GM18861 (cell line): ENCODE measurements around the gene RNF114.
A peak's percentile ranks its signal among the peaks of the same experiment; 100 is the strongest.
"Not testable (repeated sequence)": the region's sequence is repeated elsewhere in the genome, so short reads cannot be mapped to it uniquely, and the experiment has no call there.

ENCODE experiments used
- ATAC-seq: cut with Tn5 transposase; IDR thresholded peaks from one replicate; pipeline ENCODE4 v1.9.1; 2021; ENCODE audit not compliant: unreplicated experiment

RNF114 gene

GRCh38 chr20:49984426-49985153 is 48.4 kb downstream of the RNF114 start:
- ATAC-seq = no peak

- ATAC-seq = no peak
Measured at GRCh38 chr20:49985157-49985556, 49.0 kb downstream of the RNF114 start.

GRCh38 chr20:49985617-49986016 is 49.4 kb downstream of the RNF114 start:
- ATAC-seq = no peak

DNA sequence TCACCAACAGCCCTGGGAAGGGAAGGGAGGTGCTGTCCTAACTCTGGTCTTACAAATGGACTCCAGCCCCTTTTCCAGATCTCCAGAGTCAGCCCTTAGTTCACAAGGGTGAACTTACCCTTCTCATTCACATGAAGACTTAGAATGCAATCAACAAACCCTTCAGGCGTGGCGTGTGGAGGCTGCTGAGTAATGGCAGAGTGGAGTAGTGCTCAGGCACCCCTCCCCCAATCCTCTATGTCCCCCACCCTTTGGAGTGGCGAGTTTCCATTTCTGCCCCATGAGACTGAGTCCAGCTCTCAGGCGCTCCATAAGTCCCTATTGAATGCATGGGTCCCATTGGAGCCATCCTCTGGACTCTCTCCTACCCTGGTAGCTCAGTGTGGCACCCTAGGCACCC is 49.9 kb downstream of the RNF114 start:
- ATAC-seq = no peak

DNA sequence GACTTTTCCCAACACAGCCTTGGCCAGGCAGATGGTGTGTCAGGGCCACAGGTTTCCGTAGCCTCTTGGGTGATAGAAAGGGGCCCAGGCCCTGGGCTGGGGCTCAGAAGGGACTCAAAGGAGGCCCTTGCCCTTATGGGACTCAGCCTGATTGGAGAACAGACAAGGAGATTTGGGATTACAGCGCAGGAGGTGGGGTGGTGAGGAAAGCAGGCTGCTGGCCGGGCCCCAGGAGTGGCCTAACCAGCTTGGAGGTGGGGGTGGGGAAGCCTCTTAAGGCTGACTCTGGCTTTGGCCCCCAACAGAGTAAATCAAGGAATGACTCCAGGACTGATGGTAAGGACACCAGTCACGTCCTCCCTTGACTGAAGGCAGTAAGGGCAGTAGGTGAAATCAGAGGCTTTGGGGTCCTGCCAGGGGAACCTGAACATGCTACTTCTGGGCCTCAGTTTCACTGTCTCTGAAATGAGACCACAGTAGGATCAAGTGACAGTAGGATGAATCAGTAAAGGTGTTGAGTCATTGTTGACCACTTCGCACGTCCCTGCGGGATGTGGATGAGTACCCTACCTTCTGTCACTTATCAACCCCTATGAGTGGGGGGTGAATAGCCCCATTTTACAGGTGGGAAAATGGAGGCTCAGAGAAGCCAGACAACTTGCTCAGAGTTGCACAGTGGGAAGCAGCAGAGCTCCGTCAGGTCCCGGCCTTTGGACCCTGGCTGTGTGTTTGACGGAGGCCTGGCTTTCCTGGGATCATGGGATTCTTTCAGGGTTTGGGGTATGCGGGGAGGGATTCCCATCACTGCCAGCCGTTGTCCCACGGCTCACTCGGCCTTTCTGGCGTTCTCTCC is 51.0 kb downstream of the RNF114 start:
- ATAC-seq = no peak

DNA sequence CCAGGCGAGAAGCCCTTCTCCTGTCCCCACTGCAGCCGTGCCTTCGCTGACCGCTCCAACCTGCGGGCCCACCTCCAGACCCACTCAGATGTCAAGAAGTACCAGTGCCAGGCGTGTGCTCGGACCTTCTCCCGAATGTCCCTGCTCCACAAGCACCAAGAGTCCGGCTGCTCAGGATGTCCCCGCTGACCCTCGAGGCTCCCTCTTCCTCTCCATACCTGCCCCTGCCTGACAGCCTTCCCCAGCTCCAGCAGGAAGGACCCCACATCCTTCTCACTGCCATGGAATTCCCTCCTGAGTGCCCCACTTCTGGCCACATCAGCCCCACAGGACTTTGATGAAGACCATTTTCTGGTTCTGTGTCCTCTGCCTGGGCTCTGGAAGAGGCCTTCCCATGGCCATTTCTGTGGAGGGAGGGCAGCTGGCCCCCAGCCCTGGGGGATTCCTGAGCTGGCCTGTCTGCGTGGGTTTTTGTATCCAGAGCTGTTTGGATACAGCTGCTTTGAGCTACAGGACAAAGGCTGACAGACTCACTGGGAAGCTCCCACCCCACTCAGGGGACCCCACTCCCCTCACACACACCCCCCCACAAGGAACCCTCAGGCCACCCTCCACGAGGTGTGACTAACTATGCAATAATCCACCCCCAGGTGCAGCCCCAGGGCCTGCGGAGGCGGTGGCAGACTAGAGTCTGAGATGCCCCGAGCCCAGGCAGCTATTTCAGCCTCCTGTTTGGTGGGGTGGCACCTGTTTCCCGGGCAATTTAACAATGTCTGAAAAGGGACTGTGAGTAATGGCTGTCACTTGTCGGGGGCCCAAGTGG is 51.9 kb downstream of the RNF114 start:
- ATAC-seq = no peak

DNA sequence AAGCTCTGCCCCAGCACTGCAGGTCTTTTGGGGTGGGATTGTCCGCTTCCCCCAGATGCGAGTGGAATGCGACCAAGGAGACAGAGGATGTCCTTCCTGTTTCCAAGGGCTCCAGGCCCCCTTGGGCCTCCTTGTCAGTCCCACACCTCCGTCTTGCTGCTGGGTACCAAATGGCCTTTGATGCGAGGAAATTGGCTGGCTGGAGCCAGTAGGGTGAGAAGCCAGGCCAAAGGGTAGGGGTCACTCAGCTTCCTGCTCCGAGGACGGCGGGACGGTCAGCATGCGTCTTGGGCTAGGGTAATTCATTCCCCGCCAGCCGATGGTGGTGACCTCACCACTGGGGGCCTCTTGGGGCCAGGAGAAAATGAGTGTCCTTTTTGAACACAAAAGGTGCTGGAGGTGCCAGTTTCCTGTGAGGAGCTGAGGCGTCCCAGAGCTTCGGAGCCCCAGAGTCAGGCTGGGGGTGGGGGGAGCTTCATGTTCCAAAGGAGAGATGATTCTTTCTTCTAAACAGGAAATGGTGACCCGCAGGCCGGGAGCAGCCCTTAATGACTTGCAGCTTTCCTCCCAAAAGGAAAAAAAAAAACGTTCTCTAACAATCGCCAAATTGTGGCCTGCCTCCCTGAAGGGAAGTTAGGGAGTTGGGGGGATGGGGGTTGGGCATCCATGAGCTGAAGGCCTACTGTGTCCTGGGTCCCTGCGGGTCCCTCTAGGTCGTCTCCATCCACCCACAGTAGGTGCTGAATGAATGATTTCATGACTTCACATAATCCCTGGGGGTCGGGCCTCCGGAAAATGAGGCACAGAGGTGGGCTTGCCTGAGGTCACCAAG is 53.3 kb downstream of the RNF114 start:
- ATAC-seq = no peak

- no peak for ATAC-seq
Measured at GRCh38 chr20:49990271-49990720, 54.1 kb downstream of the RNF114 start.

DNA sequence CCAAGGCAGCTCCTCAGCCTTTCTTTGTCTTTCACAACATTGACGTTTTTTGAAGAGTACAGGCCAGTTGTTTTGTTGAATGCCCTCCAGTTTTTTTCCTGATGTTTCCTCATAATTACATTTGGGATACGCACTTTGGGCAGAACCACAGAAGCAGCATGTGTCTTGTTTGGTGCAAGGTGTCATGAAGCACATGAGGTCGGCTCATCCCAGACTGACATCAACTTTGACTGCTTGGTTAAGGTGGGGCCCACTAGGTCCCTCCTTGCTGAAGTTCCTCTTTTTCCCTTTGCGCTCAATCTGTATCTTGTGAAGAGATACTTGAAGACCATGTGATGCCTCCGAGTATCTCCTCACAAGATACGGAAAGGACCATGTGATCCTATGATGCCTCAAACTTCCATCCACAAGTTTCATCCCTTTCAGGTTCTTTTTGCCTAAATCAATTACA is 57.1 kb downstream of the RNF114 start:
- ATAC-seq = no peak

DNA sequence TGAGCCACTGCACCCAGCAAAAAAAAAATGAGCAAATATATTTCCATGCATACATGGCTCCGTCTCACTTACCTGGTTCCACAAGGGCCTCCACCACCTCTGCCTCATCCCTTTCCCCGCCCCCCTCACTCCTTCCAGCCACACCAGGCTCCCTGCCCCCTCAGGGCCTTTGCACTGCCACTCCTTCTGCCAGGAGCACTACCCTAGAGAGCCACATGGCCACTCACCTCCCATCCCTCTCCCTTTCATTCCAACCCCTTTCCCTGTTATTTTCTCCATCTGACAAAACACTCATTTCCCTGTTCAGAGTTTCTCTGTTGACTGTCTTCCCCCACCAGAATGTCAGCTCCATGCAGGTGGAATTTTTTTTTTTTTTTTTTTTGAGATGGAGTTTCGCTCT is 59.4 kb downstream of the RNF114 start:
- no peak for ATAC-seq

DNA sequence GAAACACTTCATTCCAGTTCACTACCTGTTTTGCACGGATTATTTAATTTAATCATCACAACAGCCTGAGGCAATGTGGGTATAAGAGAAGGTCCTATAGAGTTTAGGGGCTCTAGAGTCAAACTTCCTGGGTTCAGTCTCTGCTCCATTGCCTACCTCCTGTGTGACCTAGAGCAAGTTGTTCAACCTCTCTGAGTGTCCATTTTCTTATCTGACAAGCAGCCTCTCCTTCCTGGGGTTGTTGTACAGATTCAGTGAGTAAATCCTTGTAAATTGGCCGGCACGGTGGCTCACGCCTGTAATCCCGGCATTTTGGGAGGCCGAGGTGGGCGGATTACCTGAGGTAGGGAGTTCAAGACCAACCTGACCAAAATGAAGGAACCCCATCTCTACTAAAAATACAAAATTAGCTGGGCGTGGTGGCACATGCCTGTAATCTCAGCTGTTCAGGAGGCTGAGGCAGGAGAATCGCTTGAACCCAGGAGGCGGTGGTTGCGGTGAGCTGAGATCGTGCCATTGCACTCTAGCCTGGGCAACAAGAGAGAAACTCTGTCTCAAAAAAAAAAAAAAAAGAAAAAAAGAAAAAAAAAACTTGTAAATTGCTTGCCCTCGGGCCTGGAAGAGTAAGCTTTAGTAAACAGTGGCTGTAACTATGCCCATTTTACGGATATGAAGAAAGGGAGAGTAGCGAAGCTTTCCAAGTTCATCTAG is 62.4 kb downstream of the RNF114 start:
- not testable (repeated sequence) for ATAC-seq

GRCh38 chr20:49999329-49999728 is 63.1 kb downstream of the RNF114 start:
- ATAC-seq = peak; percentile 81

DNA sequence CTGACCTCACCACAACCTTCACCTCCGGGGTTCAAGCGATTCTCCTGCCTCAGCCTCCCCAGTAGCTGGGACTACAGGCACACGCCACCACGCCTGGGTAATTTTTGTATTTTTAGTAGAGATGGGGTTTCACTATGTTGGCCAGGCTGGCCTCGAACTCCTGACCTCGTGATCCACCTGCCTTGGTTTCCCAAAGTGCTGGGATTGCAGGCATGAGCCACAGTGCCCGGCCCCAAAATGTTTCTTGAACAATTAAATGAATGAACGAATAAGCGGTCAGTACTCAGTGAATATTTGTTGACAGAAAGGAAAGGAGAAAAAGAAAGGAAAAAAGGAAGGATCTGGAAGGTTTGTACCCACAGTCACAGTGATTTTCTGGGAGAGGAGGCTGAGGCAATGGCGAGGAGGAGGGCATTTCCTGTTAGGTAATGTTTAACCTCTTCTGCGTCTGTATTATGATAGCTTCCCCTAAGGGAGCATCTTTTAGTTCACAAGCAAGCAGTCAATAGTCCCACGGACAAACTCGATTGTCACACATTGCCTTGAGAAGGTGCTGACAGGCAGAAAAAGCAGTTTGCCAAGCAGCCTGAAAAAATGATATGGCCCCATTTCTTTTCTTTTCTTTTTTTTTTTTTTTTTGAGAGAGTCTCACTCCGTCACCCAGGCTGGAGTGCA is 64.5 kb downstream of the RNF114 start:
- not testable (repeated sequence) for ATAC-seq

GRCh38 chr20:50001784-50002311 is 65.7 kb downstream of the RNF114 start:
- no peak for ATAC-seq

DNA sequence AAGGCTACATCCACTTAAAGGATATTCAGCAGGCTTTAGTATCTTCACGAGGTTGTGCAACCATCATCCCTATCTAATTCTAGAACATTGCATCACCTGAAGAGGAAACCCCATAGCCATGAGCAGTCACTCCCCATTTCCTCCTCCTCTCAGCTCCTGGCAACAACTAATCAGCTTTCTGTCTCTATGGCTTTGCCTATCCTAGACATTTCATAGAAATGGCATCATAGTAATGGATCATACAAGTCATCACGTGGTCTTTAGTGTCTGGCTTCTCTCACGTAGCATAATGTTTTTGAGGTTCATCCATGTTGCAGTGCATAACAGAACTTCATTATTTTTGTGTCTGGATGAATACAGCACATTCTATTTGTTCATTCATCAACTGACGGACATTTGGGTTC is 67.1 kb downstream of the RNF114 start:
- no peak for ATAC-seq
